Spleen (tissue), 7 donors: Measurements from ENCODE around the gene GAS7.

Experiments used
- POLR2A ChIP-seq, 3 donors: fragments of 450-650 bp; IDR thresholded peaks; one replicate each; pipeline ENCODE4 v1.5.1; 2017; ENCODE audit warnings: antibody characterized with exemption in 3 of 3, mild to moderate bottlenecking in 1 of 3
- TF ChIP-seq, protein P1 (sequence below), 11 experiments: fragments of 200-600 bp in 7 of 11; fragments of 450-650 bp in 4 of 11; sonication (generic) in 4 of 11; IDR thresholded peaks in 8 of 11; conservative IDR thresholded peaks in 3 of 11; 1 replicate in 7 of 11; 2 replicates in 4 of 11; pipeline versions ENCODE4 v1.4.0 to v1.8.0; 2016 to 2021; ENCODE audit warnings: antibody characterized with exemption in 11 of 11, inconsistent platforms in 4 of 11, mild to moderate bottlenecking in 1 of 11
- donor health status: DM: no; HTN: no; CAD: no; lungs with moderate emphysema.
- donor health status: DM: no; HTN: no; CAD: no.
- donor health status: DM: no; HTN: no; CAD: no.

DNA sequence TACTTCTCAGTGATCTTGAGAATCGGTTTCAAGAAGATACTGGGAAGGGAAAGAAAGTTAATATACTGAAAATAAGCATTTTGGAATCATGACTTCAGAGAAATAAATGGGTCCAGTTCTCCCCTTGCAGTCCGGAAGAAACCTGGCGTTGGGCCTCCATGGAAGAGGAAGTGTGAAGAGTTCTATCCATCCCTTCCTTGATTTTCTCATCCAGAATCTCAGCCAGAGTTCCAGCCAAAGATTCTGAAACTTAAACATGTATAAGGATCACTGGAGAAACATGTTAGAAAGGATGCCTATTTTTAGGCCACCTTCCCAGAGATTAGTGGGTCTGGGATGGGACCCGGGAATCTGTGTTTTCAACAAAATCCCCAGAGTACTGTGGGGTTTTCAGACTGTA lies 8.7 kb upstream of the GAS7 start:
- TF ChIP-seq, protein P1, sequence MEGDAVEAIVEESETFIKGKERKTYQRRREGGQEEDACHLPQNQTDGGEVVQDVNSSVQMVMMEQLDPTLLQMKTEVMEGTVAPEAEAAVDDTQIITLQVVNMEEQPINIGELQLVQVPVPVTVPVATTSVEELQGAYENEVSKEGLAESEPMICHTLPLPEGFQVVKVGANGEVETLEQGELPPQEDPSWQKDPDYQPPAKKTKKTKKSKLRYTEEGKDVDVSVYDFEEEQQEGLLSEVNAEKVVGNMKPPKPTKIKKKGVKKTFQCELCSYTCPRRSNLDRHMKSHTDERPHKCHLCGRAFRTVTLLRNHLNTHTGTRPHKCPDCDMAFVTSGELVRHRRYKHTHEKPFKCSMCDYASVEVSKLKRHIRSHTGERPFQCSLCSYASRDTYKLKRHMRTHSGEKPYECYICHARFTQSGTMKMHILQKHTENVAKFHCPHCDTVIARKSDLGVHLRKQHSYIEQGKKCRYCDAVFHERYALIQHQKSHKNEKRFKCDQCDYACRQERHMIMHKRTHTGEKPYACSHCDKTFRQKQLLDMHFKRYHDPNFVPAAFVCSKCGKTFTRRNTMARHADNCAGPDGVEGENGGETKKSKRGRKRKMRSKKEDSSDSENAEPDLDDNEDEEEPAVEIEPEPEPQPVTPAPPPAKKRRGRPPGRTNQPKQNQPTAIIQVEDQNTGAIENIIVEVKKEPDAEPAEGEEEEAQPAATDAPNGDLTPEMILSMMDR (IDR thresholded peaks at IDR 0.05 in 8 of 11, conservative IDR thresholded peaks at IDR 0.05 in 3 of 11): no peak
- no peak for TF ChIP-seq POLR2A (IDR thresholded peaks at IDR 0.05)
